GM15510 (cell line): ENCODE data around the gene NBAS.

Experiments
- POLR2A ChIP-seq: IDR thresholded peaks from 3 replicates; pipeline ENCODE4 v1.6.1; 2011; ENCODE audit warnings: borderline replicate concordance; ENCODE audit not compliant: insufficient read length; ENCODE audit errors: extremely low read depth

NBAS gene

DNA sequence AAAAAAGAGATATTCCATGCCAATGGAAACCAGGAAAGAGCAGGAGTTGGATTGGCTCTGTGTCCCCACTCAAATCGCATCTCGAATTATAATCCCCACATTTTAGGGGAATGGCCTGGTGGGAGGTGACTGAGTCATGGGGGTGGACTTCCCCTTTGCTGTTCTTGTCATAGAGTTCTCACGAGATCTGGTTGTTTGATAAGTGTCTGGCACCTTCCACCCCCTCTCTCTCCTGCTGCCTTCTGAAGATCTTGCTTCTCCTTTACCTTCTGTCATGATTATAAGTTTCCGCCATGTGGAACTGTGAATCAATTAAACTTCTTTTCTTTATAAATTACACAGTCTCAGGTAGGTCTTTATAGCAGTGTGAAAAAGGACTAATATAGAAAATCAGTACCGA lies 355.6 kb downstream of the NBAS start:
- TF ChIP-seq POLR2A: no peak

DNA sequence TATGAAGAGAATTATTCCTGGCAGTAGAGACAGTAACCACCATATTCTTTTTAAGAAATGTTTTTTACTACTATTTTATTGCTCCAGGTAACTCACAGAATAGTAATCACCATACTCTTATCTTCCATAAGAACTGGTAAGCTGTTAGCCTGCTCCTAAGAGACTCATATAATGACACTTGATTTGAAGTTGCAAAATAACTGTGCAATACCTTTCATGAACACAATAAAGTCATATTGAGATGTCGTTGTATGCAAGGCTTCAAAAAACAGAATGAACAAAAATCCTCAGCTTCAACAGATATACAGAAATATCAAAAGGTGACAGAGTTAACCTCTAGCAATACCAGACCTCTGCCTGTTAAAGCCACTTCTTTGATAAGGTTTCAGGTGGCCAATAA lies 360.1 kb downstream of the NBAS start:
- TF ChIP-seq POLR2A: no peak

DNA sequence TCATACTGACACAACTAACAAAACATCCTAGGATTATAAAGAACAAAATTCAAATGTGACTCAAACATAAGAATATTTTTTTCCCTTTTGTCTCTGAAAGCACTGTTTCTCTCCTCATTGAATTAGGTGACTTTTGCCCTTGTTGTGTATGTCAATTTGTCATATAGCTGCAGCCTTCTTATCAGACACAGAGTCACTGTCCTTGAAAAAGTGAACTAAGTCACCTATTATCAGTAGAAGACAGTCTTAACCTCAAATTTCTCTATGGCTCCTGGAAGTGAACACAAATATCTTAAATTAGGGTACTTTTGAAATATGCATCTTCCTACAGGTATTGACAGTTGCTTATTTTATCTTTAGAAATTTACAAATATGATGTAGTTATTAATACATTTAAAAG lies 360.6 kb downstream of the NBAS start:
- TF ChIP-seq POLR2A: no peak

DNA sequence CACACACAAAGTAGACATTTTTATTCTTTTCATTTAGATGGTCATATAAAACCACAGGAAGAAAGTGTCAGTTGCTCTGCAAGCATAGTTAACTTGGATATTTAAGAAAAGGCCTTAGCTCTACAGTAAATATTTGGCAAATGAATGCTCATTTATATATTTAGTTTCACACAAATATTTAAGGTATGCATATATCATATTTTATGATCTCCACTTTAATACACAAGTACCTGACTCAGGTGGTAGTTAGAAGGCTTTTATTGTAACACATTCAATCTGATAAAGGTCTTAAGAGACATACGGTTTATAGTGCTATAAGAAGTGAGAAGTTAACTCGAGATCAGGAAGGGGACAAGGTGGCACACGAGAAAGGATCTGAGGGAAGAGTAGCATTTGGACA lies 363.1 kb downstream of the NBAS start:
- no peak for TF ChIP-seq POLR2A

DNA sequence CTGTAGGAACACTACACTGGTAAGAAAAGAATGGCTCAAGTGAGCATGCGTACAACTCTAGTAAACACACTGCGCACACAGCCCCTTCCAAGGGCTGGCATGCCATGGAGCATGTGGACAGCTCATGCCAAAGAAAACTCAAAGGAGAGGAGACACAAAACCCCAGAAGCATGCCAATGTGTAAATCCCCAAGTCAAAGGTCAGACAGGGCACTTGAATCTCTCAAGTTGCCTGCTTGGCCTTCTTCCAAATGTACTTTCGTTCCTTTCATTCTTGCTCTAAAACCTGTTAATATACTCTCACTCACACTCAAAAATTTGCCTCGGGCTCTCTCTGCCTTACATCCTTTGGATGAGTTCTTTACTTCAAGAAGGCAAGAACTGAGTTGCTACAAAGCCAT lies 365.3 kb downstream of the NBAS start:
- no peak for TF ChIP-seq POLR2A

DNA sequence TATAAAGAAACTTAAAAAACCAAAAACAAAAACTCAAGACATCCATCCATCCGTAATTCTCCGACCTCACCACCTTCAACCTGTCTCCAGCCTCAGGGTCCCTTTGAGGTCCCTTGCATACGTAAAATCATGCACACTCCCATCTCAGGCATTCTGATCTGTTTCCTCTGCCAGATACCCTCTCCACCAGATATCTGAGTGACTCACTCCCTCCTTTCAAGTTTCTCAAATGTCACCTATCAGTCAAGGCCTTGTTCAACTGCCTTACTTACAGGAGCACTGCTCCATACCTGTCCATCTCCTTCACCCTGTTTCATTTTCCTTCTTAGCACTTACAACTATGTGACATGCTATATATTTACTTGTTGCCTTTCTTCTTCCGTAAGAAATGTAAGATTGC lies 369.3 kb downstream of the NBAS start:
- TF ChIP-seq POLR2A: no peak

DNA sequence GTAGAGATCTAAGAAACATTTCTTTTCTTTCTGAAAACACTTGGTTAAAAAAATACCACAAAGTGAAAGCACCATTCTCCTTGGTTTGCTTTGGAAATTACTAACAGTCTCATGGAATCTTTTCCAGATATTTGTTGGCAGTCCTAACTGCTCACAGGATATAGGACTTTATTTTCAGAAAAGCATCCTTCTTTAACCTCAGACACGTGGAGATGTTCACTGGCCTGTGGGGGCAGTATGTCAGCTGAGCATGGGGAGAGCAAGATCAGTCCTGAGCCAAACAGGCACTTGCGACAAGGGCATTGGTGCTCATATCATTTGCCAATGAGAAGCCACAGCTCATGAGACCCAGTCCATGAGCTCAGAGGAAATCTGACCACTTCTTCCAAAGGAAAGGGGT lies 371.9 kb downstream of the NBAS start:
- TF ChIP-seq POLR2A: no peak

DNA sequence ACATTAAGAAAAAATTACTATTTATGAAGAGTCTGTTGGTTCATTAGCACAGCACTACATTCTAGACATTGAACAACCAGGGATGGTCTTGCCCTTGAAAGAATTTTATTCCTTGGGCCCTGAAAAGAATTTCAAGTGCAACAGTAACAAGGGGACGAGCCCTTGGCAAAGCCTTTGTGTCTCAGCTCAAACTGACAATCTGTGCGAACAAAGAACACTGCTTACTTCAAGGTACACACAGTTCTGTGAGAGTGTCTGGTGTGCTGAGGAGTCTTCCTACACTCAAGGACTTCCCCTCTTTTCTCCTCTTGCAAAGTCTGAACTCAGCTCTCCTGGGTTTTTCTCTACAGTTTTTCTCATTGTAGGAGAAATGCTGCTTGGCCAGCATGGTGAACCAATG lies 373.4 kb downstream of the NBAS start:
- no peak for TF ChIP-seq POLR2A

DNA sequence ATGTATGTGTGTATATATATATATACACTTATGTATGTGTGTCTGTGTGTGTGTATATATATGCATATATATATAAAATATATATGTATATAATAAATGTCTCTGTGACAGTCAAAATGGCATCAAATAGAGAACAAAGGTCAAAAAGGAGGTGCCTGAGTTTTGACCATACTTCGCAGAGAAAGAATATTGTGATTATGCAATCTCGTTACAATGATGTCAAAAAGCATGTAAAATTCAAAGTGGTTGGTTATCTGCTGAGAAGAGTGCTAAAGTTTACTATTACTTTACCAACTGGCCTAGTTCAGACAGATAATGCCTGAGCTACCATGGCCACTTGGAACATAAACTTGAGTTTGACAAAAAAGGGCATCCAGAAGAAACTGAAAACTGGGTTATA lies 375.0 kb downstream of the NBAS start:
- no peak for TF ChIP-seq POLR2A

DNA sequence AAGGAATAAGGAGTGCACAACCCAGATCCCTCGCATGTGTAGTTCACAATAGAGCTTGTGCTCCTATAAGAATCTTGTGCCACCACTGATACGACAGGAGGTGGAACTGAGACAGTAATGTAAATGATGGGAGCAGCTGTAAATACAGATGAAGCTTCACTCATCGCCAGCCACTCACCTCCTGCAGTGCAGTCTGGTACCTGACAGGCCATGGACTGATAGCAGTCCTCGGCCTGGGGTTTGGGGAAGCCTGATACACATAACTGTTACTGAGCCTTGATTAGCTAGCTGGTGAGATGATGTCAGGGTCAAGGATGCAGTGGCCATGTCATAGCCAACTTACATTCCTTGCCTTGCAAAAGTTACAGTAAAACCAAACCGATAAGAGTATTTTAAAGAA lies 376.6 kb downstream of the NBAS start:
- TF ChIP-seq POLR2A: no peak

DNA sequence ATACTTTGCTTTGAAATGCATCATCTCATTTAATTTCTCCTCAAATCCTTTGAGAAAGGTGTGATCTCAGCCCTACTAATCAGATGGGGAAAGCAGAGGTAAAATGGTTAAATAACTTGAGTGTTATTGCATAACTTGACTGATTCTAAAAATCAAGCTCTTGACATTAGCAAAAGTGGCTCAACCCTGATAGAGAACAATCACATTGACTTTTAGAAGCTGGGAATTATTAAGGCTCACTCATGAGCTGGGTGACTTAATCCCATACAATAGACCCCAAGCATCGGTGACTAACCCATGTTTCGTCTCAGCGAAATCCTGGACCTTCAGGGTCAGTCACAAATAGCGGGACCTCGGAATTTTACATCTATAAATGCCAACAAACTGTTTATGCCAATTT lies 378.9 kb downstream of the NBAS start:
- TF ChIP-seq POLR2A: no peak

DNA sequence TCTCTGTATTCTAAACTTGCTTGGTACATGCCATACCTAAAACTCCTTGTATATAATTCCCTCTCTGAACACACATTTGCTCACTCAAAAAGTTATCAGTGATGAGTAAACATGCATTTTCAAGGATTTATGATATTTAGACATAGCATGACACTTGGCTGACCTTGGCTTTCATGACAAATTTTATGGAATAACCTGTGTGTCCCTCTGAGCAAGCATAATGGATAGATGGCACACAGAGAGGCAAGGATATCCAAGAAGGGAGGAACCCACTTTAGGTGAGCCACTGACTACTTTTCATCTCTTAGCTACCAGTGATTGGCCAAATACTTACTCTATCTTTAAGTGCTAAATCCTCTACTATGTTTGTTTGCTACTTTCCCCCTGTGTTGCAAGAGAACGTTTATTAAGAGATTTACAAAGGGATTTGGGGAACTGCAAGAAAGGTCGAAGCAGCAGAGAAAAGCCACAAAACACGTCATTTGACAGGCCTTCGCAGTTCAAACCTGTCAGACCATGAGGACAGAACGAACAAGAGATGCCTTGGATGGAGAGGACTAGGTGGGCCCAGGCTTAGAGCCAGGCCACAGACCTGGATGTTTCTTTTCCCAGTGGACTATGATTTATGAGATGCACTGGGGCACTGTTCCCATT lies 379.9 kb downstream of the NBAS start:
- no peak for TF ChIP-seq POLR2A

DNA sequence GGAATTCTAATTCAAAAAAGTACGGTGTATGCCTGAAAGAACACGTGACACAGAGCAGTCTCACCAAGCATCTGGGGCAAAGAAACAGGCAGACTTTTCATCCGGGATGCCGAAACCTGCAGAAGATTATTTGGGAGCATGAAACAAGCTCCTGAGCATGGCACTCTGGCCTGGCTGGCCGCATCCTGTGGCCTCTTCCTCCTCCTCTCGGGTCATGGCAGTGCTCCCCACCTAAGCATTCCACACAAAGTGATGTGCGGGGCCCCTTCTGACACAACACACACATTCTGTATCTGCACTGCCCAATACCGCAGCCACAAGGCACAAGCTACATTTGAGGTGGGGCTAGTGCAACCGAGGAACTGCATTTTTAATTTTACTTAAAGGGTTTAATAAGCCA lies 380.8 kb downstream of the NBAS start:
- no peak for TF ChIP-seq POLR2A

DNA sequence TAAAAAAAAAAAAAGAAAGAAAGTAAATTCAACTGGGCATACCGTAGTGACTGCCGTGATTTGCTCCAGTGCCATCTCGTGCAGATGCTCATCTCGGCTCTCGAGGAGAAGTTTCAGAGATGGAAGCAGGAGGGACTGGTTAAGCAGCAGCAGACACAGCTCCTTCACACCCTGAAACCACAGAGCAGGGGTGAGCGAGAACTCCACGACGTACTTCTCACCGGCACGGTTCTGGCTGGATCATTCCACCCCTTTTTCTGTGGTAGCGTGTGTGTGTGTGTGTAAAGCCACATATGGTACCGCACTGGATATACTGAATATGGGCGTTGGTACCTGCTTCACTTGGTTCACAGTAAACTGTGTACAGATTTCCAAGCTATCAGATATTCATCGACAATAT lies 382.2 kb downstream of the NBAS start:
- no peak for TF ChIP-seq POLR2A

DNA sequence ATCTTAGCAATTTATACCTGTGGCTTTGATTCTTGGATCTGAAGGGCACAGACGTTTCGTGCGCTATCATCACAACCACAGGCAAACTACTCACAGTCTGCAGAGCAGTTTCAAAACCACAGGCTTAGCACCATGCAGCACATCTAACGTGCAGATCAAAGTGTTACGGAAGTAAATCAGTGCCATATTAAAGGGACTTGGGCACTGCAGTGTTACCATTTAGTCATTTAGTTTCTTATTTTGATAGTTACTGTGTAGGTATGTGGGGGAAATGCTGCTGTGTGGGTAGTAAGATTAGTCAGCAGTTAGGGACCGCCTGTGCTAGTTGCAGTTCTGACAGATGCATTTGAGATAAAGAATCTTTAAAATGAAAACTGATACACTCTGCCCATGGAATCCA lies 384.0 kb downstream of the NBAS start:
- no peak for TF ChIP-seq POLR2A

DNA sequence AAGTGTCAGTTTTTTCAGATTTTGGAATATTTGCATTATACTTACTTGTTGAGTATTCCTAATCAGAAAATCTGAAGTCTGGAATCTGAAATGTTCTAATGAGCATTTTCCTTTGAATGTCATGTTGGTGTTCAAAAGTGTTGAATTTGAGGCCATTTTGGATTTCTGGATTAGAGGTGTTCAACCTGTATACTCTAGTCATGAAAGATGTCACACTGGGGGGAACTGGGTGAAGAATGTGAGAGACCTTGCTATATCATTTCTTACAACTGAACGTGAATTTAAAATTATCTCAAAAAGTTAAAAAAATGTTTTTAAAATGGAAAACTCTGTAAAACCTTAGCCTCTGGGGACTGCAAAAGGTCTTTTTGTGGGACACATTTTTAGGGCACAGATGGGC lies 384.5 kb downstream of the NBAS start:
- TF ChIP-seq POLR2A: no peak

DNA sequence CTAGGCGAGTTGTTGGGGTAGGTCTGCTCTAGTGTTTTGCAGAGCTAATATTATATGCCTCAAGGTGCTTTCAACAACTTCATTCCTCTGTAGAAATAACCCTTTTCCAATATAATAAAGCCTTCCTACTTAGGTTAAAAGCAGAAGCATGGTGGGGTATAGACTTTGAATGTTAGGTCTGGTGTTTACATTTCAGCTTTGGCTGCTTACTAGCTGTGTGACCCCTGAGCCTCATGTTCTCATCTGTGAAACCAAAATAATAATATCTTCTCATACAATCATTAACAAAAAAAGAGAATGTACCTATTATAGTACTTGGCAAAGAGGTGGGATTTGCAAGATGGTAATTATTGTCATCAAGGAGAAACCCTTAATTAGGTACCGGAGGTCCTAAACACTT lies 386.6 kb downstream of the NBAS start:
- no peak for TF ChIP-seq POLR2A

DNA sequence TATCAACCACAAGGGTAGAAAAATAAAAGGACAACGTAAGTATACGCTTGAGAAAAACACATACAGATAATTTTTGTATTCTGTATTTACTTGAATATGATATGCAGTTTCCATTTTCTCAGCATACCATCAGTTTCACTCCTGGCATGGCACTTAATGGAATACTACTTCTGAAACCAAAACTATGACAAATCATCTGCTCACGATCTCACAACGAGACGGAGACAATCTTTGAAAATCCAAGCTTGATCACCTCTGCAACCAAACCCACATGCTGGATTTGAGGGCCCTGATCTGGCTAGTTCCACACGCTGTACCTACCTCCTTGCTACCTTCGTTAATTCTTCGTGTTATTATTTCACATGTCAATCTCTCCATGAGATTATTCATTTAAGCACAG lies 387.6 kb downstream of the NBAS start:
- TF ChIP-seq POLR2A: no peak

DNA sequence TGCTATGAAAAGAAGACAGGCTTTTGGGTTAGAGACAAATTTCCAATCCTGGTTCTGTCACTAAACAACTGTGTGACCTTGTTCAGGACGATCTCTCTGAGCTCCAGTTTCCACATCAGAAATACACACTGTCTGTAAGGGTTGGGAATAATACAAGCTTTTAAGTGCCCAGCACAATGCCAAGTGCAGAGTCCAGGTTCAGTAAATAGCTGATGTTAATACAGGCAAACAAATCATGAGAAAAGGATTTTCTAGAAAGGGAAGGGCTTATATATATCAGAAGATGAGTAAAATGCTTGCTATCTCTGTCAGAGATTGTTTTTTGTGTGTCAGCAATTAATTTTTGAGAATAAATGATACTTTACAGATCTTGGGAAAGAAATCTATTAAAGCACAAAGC lies 388.3 kb downstream of the NBAS start:
- no peak for TF ChIP-seq POLR2A
